ENCODE data around the gene SEPTIN2.

DNA sequence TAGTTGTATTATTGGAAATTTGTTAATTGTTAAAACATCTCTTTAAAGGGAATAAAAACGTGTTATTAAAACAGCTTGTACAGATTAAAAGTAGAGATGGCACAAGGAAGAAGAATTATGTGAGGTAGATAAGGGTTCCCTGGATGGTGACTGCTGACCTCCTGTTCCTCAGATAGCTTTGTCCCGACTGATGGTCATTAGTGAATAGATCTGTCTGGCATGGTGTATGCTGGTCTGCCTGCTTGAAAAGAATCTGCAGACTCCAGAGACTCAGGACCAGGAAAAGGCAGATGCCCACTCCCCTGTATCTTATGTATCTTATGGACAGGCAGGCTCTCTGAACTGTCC is 34.8 kb downstream of the SEPTIN2 start:
- no peak for TF ChIP-seq EZH2phosphoT487 (IDR thresholded peaks at IDR 0.05; ENCODE audit: borderline replicate concordance, low read depth, low read length)
- TF ChIP-seq, protein P1, sequence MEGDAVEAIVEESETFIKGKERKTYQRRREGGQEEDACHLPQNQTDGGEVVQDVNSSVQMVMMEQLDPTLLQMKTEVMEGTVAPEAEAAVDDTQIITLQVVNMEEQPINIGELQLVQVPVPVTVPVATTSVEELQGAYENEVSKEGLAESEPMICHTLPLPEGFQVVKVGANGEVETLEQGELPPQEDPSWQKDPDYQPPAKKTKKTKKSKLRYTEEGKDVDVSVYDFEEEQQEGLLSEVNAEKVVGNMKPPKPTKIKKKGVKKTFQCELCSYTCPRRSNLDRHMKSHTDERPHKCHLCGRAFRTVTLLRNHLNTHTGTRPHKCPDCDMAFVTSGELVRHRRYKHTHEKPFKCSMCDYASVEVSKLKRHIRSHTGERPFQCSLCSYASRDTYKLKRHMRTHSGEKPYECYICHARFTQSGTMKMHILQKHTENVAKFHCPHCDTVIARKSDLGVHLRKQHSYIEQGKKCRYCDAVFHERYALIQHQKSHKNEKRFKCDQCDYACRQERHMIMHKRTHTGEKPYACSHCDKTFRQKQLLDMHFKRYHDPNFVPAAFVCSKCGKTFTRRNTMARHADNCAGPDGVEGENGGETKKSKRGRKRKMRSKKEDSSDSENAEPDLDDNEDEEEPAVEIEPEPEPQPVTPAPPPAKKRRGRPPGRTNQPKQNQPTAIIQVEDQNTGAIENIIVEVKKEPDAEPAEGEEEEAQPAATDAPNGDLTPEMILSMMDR (conservative IDR thresholded peaks at IDR 0.05; ENCODE audit: low read length) = no peak

Measured in OCI-LY7 (cell line).